ENCODE data around the gene SURF2. TPM values are rescaled to one million over a fixed set of nuclear protein-coding genes. Genes with fewer than 3 reads are reported as not detected.

SURF2 gene
- total RNA-seq, 6 experiments from 2014 or later = 6.3 to 16.9 (median 8.2) TPM

GRCh38 chr9:133394687-133395271, 38.4 kb downstream of the SURF2 start:
- intact Hi-C loops (cut with DNase I) = loop anchor here in 1 of 2 donors (10.0 kb wide), 1 partner anchor 210 kb away; no protein-coding TSS in a partner anchor
- Histone ChIP-seq H3K27me3 (no peaks in the 10 kb centered on the region), H3K4me1 (no peaks in the 10 kb centered on the region), H3K27ac (no peak overlapping the region), H3K36me3 (no peaks in the 10 kb centered on the region), H3K9me3 (no peaks in the 10 kb centered on the region), H3K4me3 (no peak overlapping the region)
- TF ChIP-seq, protein P1, sequence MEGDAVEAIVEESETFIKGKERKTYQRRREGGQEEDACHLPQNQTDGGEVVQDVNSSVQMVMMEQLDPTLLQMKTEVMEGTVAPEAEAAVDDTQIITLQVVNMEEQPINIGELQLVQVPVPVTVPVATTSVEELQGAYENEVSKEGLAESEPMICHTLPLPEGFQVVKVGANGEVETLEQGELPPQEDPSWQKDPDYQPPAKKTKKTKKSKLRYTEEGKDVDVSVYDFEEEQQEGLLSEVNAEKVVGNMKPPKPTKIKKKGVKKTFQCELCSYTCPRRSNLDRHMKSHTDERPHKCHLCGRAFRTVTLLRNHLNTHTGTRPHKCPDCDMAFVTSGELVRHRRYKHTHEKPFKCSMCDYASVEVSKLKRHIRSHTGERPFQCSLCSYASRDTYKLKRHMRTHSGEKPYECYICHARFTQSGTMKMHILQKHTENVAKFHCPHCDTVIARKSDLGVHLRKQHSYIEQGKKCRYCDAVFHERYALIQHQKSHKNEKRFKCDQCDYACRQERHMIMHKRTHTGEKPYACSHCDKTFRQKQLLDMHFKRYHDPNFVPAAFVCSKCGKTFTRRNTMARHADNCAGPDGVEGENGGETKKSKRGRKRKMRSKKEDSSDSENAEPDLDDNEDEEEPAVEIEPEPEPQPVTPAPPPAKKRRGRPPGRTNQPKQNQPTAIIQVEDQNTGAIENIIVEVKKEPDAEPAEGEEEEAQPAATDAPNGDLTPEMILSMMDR (IDR thresholded peaks at IDR 0.05) = no peak
- no peak for TF ChIP-seq POLR2A (IDR thresholded peaks at IDR 0.05)
- peak in 1 of 4 donors; percentile 5 for ATAC-seq
- no peak for DNase-seq
- 30% methylated on average over 2 of the region's 8 CpGs for WGBS (ENCODE audit: insufficient coverage, low coverage, low lambda C conversion rate, missing lambda C conversion rate)

- no peak for DNase-seq
- TF ChIP-seq, protein P1 (IDR thresholded peaks at IDR 0.05) = peak in 2 of 4 donors; percentile 19 to 20
- TF ChIP-seq POLR2A (IDR thresholded peaks at IDR 0.05) = no peak
- WGBS (ENCODE audit: insufficient coverage, low coverage, low lambda C conversion rate, missing lambda C conversion rate) = 10% methylated on average over 2 of the region's 14 CpGs
- Histone ChIP-seq H3K27ac (no peak overlapping the region), H3K36me3 (no peaks in the 10 kb centered on the region), H3K27me3 (no peaks in the 10 kb centered on the region), H3K4me1 (no peaks in the 10 kb centered on the region), H3K9me3 (no peaks in the 10 kb centered on the region), H3K4me3 (no peak overlapping the region)
- ATAC-seq = peak in 3 of 4 donors; percentile 24 to 52 (median 47)
- intact Hi-C loops (cut with DNase I) = loop anchor here in 1 of 2 donors (10.0 kb wide), 1 partner anchor 212 kb away; no protein-coding TSS in a partner anchor
Measured at GRCh38 chr9:133396952-133397351, 40.6 kb downstream of the SURF2 start.

DNA sequence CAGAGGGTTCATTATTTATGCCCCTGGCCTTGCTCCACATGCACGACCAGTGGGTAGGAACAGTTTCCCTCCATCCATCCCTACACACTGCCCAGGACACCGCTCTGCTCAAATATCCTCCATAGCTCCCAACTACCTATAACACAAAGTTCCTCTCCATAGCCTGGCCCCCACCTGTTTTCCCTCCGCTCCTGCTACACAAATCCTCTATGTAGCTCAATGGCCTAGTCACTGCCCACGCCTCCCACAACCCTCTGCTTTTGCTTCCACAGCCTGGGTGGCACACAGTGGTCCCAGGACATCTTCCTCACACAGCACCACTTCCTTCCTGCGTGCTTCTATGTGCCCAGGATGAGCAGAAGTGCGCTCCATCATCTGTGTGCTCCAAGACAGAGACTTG, 41.0 kb downstream of the SURF2 start:
- Histone ChIP-seq H3K27me3 (no peaks in the 10 kb centered on the region), H3K4me1 (no peaks in the 10 kb centered on the region), H3K27ac (no peak overlapping the region), H3K36me3 (no peaks in the 10 kb centered on the region), H3K4me3 (no peak overlapping the region), H3K9me3 (no peaks in the 10 kb centered on the region)
- ATAC-seq (no peak), DNase-seq (no peak)
- intact Hi-C loops (cut with DNase I) = loop anchor here in 1 of 2 donors (10.0 kb wide), 1 partner anchor 213 kb away; no protein-coding TSS in a partner anchor
- TF ChIP-seq, protein P1 (IDR thresholded peaks at IDR 0.05) = no peak
- TF ChIP-seq POLR2A (IDR thresholded peaks at IDR 0.05) = no peak
- 68% methylated on average over 6 of the region's 6 CpGs for WGBS (ENCODE audit: insufficient coverage, low coverage, low lambda C conversion rate, missing lambda C conversion rate)

DNA sequence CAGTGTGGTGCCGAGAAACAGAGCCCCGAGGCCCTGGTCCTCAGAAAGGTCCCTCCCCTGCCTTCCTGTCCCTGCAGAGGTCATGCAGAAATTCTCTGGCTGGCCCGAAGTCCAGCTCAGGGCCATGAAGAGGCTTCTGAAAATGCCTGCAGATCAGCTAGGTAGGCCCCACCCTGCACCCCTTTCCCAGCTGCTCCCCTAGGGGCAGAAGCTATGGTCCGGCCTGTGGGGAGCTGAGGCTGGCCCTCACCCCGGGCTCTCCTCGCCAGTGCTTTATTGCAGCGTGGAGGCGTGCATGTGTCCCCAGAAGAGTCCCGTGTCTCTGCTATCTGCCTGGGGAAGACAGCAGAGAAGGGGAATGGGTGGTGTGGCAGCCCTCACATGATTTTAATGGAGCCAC, 41.5 kb downstream of the SURF2 start:
- no CpG with 5 or more reads among the region's 9 CpGs for WGBS (ENCODE audit: insufficient coverage, low coverage, low lambda C conversion rate, missing lambda C conversion rate)
- no peak for ATAC-seq

More for the DNA sequence above, 41.5 kb downstream of the SURF2 start:
- intact Hi-C loops (cut with DNase I) = loop anchor here in 1 of 2 donors (10.0 kb wide), 1 partner anchor 213 kb away; no protein-coding TSS in a partner anchor
- Histone ChIP-seq H3K36me3 (no peaks in the 10 kb centered on the region), H3K27me3 (no peaks in the 10 kb centered on the region), H3K9me3 (no peaks in the 10 kb centered on the region), H3K4me1 (no peaks in the 10 kb centered on the region), H3K4me3 (no peak overlapping the region), H3K27ac (no peak overlapping the region)
- no peak for DNase-seq
- no peak for TF ChIP-seq POLR2A (IDR thresholded peaks at IDR 0.05)
- TF ChIP-seq, protein P1 (IDR thresholded peaks at IDR 0.05) = no peak

Data from right lobe of liver (tissue), 6 donors.